HEK293 (cell line): Measurements from ENCODE around the gene UBE4B.
A peak's percentile ranks its signal among the peaks of the same experiment; 100 is the strongest.

ENCODE experiments used
- CTCF ChIA-PET: fragments of 350-600 bp; formaldehyde crosslinking; extraction: SDS; loops from one replicate; lab custom pipeline; 2021; ENCODE audit warnings: antibody characterized with exemption; lab: Yijun Ruan, JAX
- POLR2A ChIA-PET: fragments of 300-600 bp; formaldehyde crosslinking; extraction: SDS; loops from one replicate; lab custom pipeline; 2020; ENCODE audit warnings: antibody characterized with exemption, inconsistent platforms; lab: Yijun Ruan, JAX
- H3K27ac ChIP-seq: fragments of 200-500 bp; sonication (Bioruptor generic); 2 replicates; pipeline ENCODE4 v1.5.1; 2014; ENCODE audit warnings: low read depth, low read length, control low read depth, inconsistent platforms; ENCODE audit errors: extremely low read depth
- H3K36me3 ChIP-seq, 2 experiments: fragments of 200-500 bp in 1 of 2; sonication (Bioruptor generic) in 1 of 2; 1 replicate in 1 of 2; 2 replicates in 1 of 2; pipeline ENCODE4 v1.5.1; 2014 to 2017; ENCODE audit warnings: inconsistent platforms in 2 of 2, low read length in 2 of 2; ENCODE audit not compliant: control insufficient read depth in 2 of 2, insufficient read depth in 1 of 2
- H3K4me1 ChIP-seq: fragments of 200-500 bp; sonication (Bioruptor generic); 2 replicates; pipeline ENCODE4 v1.5.1; 2014; ENCODE audit warnings: mild to moderate bottlenecking, low read length, inconsistent platforms; ENCODE audit not compliant: control insufficient read depth, insufficient read depth
- H3K4me3 ChIP-seq: 2 replicates; pipeline ENCODE4 v1.5.1; 2011; ENCODE audit warnings: low read depth, mild to moderate bottlenecking, control low read depth, low read length, moderate library complexity
- H3K9me3 ChIP-seq: fragments of 200-500 bp; sonication (Bioruptor generic); 2 replicates; pipeline ENCODE4 v1.5.1; 2014; ENCODE audit warnings: low read depth, low read length, inconsistent platforms; ENCODE audit not compliant: control insufficient read depth, insufficient read depth
- AEBP2 ChIP-seq: fragments of 450-650 bp; formaldehyde crosslinking; IDR thresholded peaks from 2 replicates; pipeline ENCODE4 v1.5.1; 2016; ENCODE audit warnings: missing biosample characterization, missing genetic modification characterization, borderline replicate concordance
- BCL11B ChIP-seq: fragments of 450-650 bp; formaldehyde crosslinking; IDR thresholded peaks from 2 replicates; pipeline ENCODE4 v1.5.1; 2016; ENCODE audit warnings: low read depth, missing biosample characterization, missing genetic modification characterization
- PRDM1 ChIP-seq: fragments of 450-650 bp; formaldehyde crosslinking; IDR thresholded peaks from 2 replicates; pipeline ENCODE4; 2016; ENCODE audit warnings: missing biosample characterization, missing genetic modification characterization
- SP7 ChIP-seq: fragments of 450-650 bp; formaldehyde crosslinking; IDR thresholded peaks from 2 replicates; pipeline ENCODE4 v1.5.1; 2016; ENCODE audit warnings: missing biosample characterization, missing genetic modification characterization
- TRIM28 ChIP-seq: IDR thresholded peaks from 2 replicates; pipeline ENCODE4 v1.6.1; 2011; ENCODE audit warnings: low read length, control low read depth, borderline replicate concordance
- ZBTB17 ChIP-seq: fragments of 450-650 bp; formaldehyde crosslinking; IDR thresholded peaks from 2 replicates; pipeline ENCODE4 v1.5.1; 2016; ENCODE audit warnings: missing biosample characterization, missing genetic modification characterization
- ZBTB8A ChIP-seq: fragments of 450-650 bp; formaldehyde crosslinking; IDR thresholded peaks from 2 replicates; pipeline ENCODE4 v1.5.1; 2016; ENCODE audit warnings: missing biosample characterization, missing genetic modification characterization
- ZFP37 ChIP-seq: fragments of 450-650 bp; formaldehyde crosslinking; IDR thresholded peaks from 2 replicates; pipeline ENCODE4 v1.5.1; 2016; ENCODE audit warnings: missing biosample characterization, missing genetic modification characterization
- ZNF114 ChIP-seq: fragments of 450-650 bp; formaldehyde crosslinking; IDR thresholded peaks from 2 replicates; pipeline ENCODE4 v1.5.0; 2017; ENCODE audit warnings: missing biosample characterization, missing genetic modification characterization
- ZNF335 ChIP-seq: fragments of 450-650 bp; formaldehyde crosslinking; conservative IDR thresholded peaks from 2 replicates; pipeline ENCODE4 v1.5.1; 2016; ENCODE audit warnings: missing biosample characterization, missing genetic modification characterization
- ZNF341 ChIP-seq: fragments of 450-650 bp; formaldehyde crosslinking; IDR thresholded peaks from 2 replicates; pipeline ENCODE4; 2016; ENCODE audit warnings: low read depth, missing biosample characterization, missing genetic modification characterization
- ZNF391 ChIP-seq: fragments of 450-650 bp; formaldehyde crosslinking; IDR thresholded peaks from 2 replicates; pipeline ENCODE4 v1.5.1; 2016; ENCODE audit warnings: low read depth, missing biosample characterization, missing genetic modification characterization, borderline replicate concordance
- ZNF394 ChIP-seq: fragments of 450-650 bp; formaldehyde crosslinking; IDR thresholded peaks from 2 replicates; pipeline ENCODE4 v1.5.1; 2016; ENCODE audit warnings: missing biosample characterization, missing genetic modification characterization, mild to moderate bottlenecking, moderate library complexity, borderline replicate concordance
- ZNF529 ChIP-seq: fragments of 450-650 bp; formaldehyde crosslinking; IDR thresholded peaks from 2 replicates; pipeline ENCODE4 v1.5.1; 2017; ENCODE audit warnings: missing genetic modification characterization, missing biosample characterization; ENCODE audit not compliant: insufficient replicate concordance
- ZNF600 ChIP-seq: fragments of 450-650 bp; formaldehyde crosslinking; IDR thresholded peaks from 2 replicates; pipeline ENCODE4 v1.5.1; 2016; ENCODE audit warnings: missing biosample characterization, missing genetic modification characterization
- ZNF76 ChIP-seq: fragments of 450-650 bp; formaldehyde crosslinking; IDR thresholded peaks from 2 replicates; pipeline ENCODE4; 2016; ENCODE audit warnings: low read depth, missing biosample characterization, missing genetic modification characterization, borderline replicate concordance
- ZXDB ChIP-seq: fragments of 450-650 bp; formaldehyde crosslinking; IDR thresholded peaks from 2 replicates; pipeline ENCODE4 v1.5.1; 2016; ENCODE audit warnings: missing biosample characterization, missing genetic modification characterization
- TF ChIP-seq, protein P1 (sequence below): fragments of 450-650 bp; formaldehyde crosslinking; IDR thresholded peaks from 2 replicates; pipeline ENCODE4 v1.5.1; 2016; ENCODE audit warnings: missing biosample characterization, missing genetic modification characterization
- TF ChIP-seq, protein P2 (sequence below): fragments of 450-650 bp; formaldehyde crosslinking; IDR thresholded peaks from 2 replicates; pipeline ENCODE4 v1.5.1; 2016; ENCODE audit warnings: missing biosample characterization, missing genetic modification characterization

The UBE4B gene

GRCh38 chr1:10031461-10031860 lies 1.3 kb upstream of the UBE4B start:
- Histone ChIP-seq H3K4me1 (no peaks in the 10 kb centered on the region), H3K36me3 (no peaks in the 10 kb centered on the region), H3K27ac (no peak overlapping the region), H3K9me3 (no peaks in the 10 kb centered on the region), H3K4me3 (no peak overlapping the region)
- ChIA-PET CTCF (no interaction called here), POLR2A (no interaction called here)
- TF ChIP-seq SP7 (no peak), ZNF529 (tag by site-specific recombination) (no peak), BCL11B (no peak), ZNF391 (no peak)

DNA sequence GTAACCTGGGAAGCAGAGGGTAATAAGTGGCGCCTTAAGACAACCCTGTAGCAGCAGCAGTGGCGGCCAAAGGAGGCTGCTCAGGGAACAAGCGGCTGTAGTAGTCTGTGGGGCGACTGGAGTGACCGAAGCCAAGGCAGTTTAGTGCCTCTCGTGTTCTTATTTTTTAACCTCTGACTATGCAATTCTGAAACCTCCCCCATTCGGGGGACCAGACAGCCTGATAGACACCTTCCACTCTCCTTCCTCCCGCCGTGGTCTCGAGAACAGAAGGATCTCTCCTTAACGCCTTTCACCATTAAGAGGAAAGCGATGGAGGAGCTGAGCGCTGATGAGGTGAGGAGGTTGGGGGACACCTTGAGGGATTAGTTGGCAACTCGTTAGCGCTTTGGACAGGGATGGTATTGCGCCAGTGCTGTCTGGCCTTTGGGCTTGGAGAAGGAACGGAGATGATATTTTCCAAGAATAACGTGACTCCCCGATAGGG lies 644 bp downstream of the UBE4B start:
- Histone ChIP-seq H3K4me3 (peak overlapping the region; percentile 99), H3K27ac (peak overlapping the region; percentile 94), H3K36me3 (peaks cover 4 to 9% of the 10 kb centered on the region in 2 experiments; a peak in 2 of 3 replicates), H3K9me3 (no peaks in the 10 kb centered on the region), H3K4me1 (no peaks in the 10 kb centered on the region)
- ChIA-PET POLR2A (interaction anchor here (0.5 to 3.1 kb wide), 6 partner anchors 29 to 176 kb away, joined by 3 to 26 read pairs (median 4); partner anchors contain the start of genes CTNNBIP1, KIF1B, LZIC and NMNAT1), CTCF (interaction anchor here (0.5 to 2.2 kb wide), 11 partner anchors 11 to 328 kb away, joined by 3 to 11 read pairs (median 3); no protein-coding TSS in a partner anchor)
- TF ChIP-seq ZFP37 (tag by site-specific recombination) (0 out of 2 replicates have a peak, but pooled peaks have one; percentile 79), PRDM1 (tag by site-specific recombination) (peak; percentile 78), ZNF600 (tag by site-specific recombination) (peak; percentile 18; the same call in 1 of the 2 replicates), ZNF76 (0 out of 2 replicates have a peak, but pooled peaks have one; percentile 0), ZXDB (tag by site-specific recombination) (no peak), ZNF335 (peak; percentile 60; the same call in 1 of the 2 replicates), AEBP2 (no peak), ZBTB17 (tag by site-specific recombination) (peak; percentile 61), ZBTB8A (tag by site-specific recombination) (0 out of 2 replicates have a peak, but pooled peaks have one; percentile 26), TRIM28 (peak; percentile 85), ZNF114 (tag by site-specific recombination) (no peak), ZNF394 (tag by site-specific recombination) (peak; percentile 41; the same call in 1 of the 2 replicates), ZNF341 (tag by site-specific recombination) (no peak)
- TF ChIP-seq, protein P1, sequence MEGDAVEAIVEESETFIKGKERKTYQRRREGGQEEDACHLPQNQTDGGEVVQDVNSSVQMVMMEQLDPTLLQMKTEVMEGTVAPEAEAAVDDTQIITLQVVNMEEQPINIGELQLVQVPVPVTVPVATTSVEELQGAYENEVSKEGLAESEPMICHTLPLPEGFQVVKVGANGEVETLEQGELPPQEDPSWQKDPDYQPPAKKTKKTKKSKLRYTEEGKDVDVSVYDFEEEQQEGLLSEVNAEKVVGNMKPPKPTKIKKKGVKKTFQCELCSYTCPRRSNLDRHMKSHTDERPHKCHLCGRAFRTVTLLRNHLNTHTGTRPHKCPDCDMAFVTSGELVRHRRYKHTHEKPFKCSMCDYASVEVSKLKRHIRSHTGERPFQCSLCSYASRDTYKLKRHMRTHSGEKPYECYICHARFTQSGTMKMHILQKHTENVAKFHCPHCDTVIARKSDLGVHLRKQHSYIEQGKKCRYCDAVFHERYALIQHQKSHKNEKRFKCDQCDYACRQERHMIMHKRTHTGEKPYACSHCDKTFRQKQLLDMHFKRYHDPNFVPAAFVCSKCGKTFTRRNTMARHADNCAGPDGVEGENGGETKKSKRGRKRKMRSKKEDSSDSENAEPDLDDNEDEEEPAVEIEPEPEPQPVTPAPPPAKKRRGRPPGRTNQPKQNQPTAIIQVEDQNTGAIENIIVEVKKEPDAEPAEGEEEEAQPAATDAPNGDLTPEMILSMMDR (tag by site-specific recombination) = peak; percentile 34
- TF ChIP-seq, protein P2, sequence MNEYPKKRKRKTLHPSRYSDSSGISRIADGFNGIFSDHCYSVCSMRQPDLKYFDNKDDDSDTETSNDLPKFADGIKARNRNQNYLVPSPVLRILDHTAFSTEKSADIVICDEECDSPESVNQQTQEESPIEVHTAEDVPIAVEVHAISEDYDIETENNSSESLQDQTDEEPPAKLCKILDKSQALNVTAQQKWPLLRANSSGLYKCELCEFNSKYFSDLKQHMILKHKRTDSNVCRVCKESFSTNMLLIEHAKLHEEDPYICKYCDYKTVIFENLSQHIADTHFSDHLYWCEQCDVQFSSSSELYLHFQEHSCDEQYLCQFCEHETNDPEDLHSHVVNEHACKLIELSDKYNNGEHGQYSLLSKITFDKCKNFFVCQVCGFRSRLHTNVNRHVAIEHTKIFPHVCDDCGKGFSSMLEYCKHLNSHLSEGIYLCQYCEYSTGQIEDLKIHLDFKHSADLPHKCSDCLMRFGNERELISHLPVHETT (tag by site-specific recombination) = peak; percentile 19; the same call in 1 of the 2 replicates
